A549 (cell line): ENCODE data around the gene ZBTB42. TPM values are rescaled to one million over a fixed set of nuclear protein-coding genes. Genes with fewer than 3 reads are reported as not detected.

Source experiments
- ATAC-seq, 2 experiments: fragments of 200-7000 bp in 1 of 2; fragments of >200 bp in 1 of 2; cut with Nextera tagmentation in 1 of 2; cut with Tn5 transposase in 1 of 2; 3 replicates each; pipeline versions ENCODE4 v1.8.0 to v1.9.1; 2018 to 2020; ENCODE audit warnings: mild to moderate bottlenecking in 1 of 2, moderate library complexity in 1 of 2
- CTCF ChIA-PET: fragments of 300-600 bp; sonication (Branson Sonifier 250); formaldehyde crosslinking; extraction: SDS; loops from one replicate; lab custom pipeline; 2021; ENCODE audit warnings: antibody characterized with exemption, inconsistent platforms; lab: Yijun Ruan, JAX
- POLR2A ChIA-PET: fragments of 350-600 bp; formaldehyde crosslinking; extraction: SDS; loops from one replicate; lab custom pipeline; 2021; ENCODE audit warnings: antibody characterized with exemption, inconsistent platforms; lab: Yijun Ruan, JAX
- DNase-seq, 2 experiments: peaks; one replicate each; pipeline versions ENCODE4 v3.0.0 to v3.0.0-alpha.2; 2011 to 2016; ENCODE audit warnings: low read depth in 1 of 2, low spot score in 1 of 2
- FAIRE-seq: peaks from 2 replicates; lab custom pipeline; 2011; peaks lifted over from hg19 to GRCh38; lab: Jason Lieb, UNC
- H3K27ac ChIP-seq, 2 experiments: fragments of >200 bp; sonication (Bioruptor Twin); formaldehyde crosslinking; 3 replicates each; pipeline ENCODE4 v1.5.1; 2016 to 2017
- H3K4me1 ChIP-seq: fragments of >200 bp; sonication (Bioruptor Twin); formaldehyde crosslinking; 3 replicates; pipeline ENCODE4 v1.6.1; 2016
- H3K4me2 ChIP-seq: fragments of >200 bp; sonication (Bioruptor Twin); formaldehyde crosslinking; 3 replicates; pipeline ENCODE4 v1.6.1; 2016
- H3K4me3 ChIP-seq: fragments of >200 bp; sonication (Bioruptor Twin); formaldehyde crosslinking; 3 replicates; pipeline ENCODE4 v1.5.1; 2016
- H3K9me3 ChIP-seq: fragments of >200 bp; sonication (Bioruptor Twin); formaldehyde crosslinking; 3 replicates; pipeline ENCODE4 v1.6.1; 2016
- CHD4 ChIP-seq: fragments of 200-600 bp; sonication (generic); IDR thresholded peaks from 2 replicates; pipeline ENCODE4 v1.6.1; 2016; ENCODE audit warnings: antibody characterized with exemption, mild to moderate bottlenecking, borderline replicate concordance
- CTCF ChIP-seq: fragments of >200 bp; sonication (Bioruptor Twin); formaldehyde crosslinking; IDR thresholded peaks from 3 replicates; pipeline ENCODE4 v1.5.1; 2016
- E2F6 ChIP-seq: IDR thresholded peaks from 2 replicates; pipeline ENCODE4 v1.6.1; 2012; ENCODE audit warnings: low read depth, borderline replicate concordance
- ESRRA ChIP-seq: fragments of 150-350 bp; IDR thresholded peaks from 2 replicates; pipeline ENCODE4 v1.6.1; 2014; ENCODE audit warnings: mild to moderate bottlenecking, low read length, borderline replicate concordance
- FOSB ChIP-seq: fragments of 250-450 bp; sonication (Bioruptor Pico); IDR thresholded peaks from 2 replicates; pipeline ENCODE4 v1.5.0; 2020; ENCODE audit warnings: mild to moderate bottlenecking, moderate library complexity
- FOXS1 ChIP-seq: fragments of 250-450 bp; sonication (Bioruptor Pico); IDR thresholded peaks from 2 replicates; pipeline ENCODE4 v1.5.0; 2020; ENCODE audit warnings: mild to moderate bottlenecking, moderate library complexity
- HOXA7 ChIP-seq: fragments of 250-450 bp; sonication (Bioruptor Pico); IDR thresholded peaks from 2 replicates; pipeline ENCODE4 v1.5.0; 2020; ENCODE audit warnings: mild to moderate bottlenecking, moderate library complexity
- HOXB5 ChIP-seq: fragments of 250-450 bp; sonication (Bioruptor Pico); IDR thresholded peaks from 2 replicates; pipeline ENCODE4 v1.5.0; 2020; ENCODE audit warnings: mild to moderate bottlenecking, moderate library complexity
- JUNB ChIP-seq: fragments of >200 bp; sonication (Bioruptor Twin); formaldehyde crosslinking; IDR thresholded peaks from 2 replicates; pipeline ENCODE4 v1.6.1; 2016
- KDM1A ChIP-seq: fragments of 200-600 bp; sonication (generic); IDR thresholded peaks from 2 replicates; pipeline ENCODE4 v1.6.1; 2016; ENCODE audit warnings: low read depth, mild to moderate bottlenecking
- PBX3 ChIP-seq: IDR thresholded peaks from 2 replicates; pipeline ENCODE4 v1.6.1; 2012
- POLR2A ChIP-seq: IDR thresholded peaks from 2 replicates; pipeline ENCODE4 v1.6.1; 2012; ENCODE audit warnings: mild to moderate bottlenecking, low read length
- POLR2AphosphoS2 ChIP-seq: conservative IDR thresholded peaks from 2 replicates; pipeline ENCODE4 v1.6.1; 2012; ENCODE audit warnings: low read length, improper control_type of control experiment, inconsistent platforms
- RARB ChIP-seq: fragments of 250-450 bp; sonication (Bioruptor Pico); IDR thresholded peaks from 2 replicates; pipeline ENCODE4 v1.8.0; 2021; ENCODE audit warnings: mild to moderate bottlenecking, moderate library complexity
- RFX5 ChIP-seq: fragments of 450-650 bp; IDR thresholded peaks from 2 replicates; pipeline ENCODE4 v1.7.1; 2014; ENCODE audit warnings: antibody characterized with exemption, mild to moderate bottlenecking, moderate library complexity
- RNF2 ChIP-seq: fragments of 200-600 bp; sonication (generic); IDR thresholded peaks from 2 replicates; pipeline ENCODE4 v1.6.1; 2016; ENCODE audit warnings: low read depth, mild to moderate bottlenecking, antibody characterized with exemption, moderate library complexity, borderline replicate concordance
- SMC3 ChIP-seq: fragments of >200 bp; sonication (Bioruptor Twin); formaldehyde crosslinking; IDR thresholded peaks from 3 replicates; pipeline ENCODE4 v1.6.1; 2018; ENCODE audit warnings: inconsistent platforms
- TFCP2L1 ChIP-seq: fragments of 250-450 bp; sonication (Bioruptor Pico); IDR thresholded peaks from 2 replicates; pipeline ENCODE4 v1.5.0; 2021; ENCODE audit warnings: mild to moderate bottlenecking
- ZFP36 ChIP-seq: fragments of 450-650 bp; IDR thresholded peaks from 2 replicates; pipeline ENCODE4 v1.6.1; 2014; ENCODE audit warnings: borderline replicate concordance; ENCODE audit not compliant: partially characterized antibody
- WGBS: methylation state at CpG from one replicate; pipeline ENCODE4 v1.1.6; 2017; ENCODE audit errors: missing lambda C conversion rate; 5-methylcytosine and 5-hydroxymethylcytosine counted together
- polyA plus RNA-seq, 4 experiments: library from polyadenylated mRNA; depleted of rRNA in 3 of 4; stranded (reverse); fragments of >200 nt; fragmentation: RNase III in 1 of 4; extraction: RNeasy Plus Mini Kit Qiagen cat#74134 plus additional on column Dnase treatment in 1 of 4; gene quantifications; 2 replicates in 3 of 4; 3 replicates in 1 of 4; pipeline ENCODE4 v1.2.3, GENCODE V29; 2011 to 2017

Gene ZBTB42
- polyA plus RNA-seq, 2 of the 4 experiments (the other 2 are of a cell fraction) = 1.6 to 2.6 TPM

GRCh38 chr14:104789752-104790743 is 10.9 kb upstream of the ZBTB42 start:
- WGBS = 91% methylated on average over 25 of the region's 31 CpGs
- FAIRE-seq = no peak
- POLR2A ChIA-PET = no interaction called here
- H3K4me1 ChIP-seq = peaks cover 27% of the 10 kb centered on the region; the same call in 2 of the 3 replicates
- TF ChIP-seq CHD4 (no peak), FOSB (no peak), PBX3 (no peak), JUNB (no peak), E2F6 (no peak), RNF2 (no peak)
- TF ChIP-seq, all 56 proteins: peak for 0
- no peaks in the 10 kb centered on the region for H3K9me3 ChIP-seq
- H3K4me2 ChIP-seq = no peak overlapping the region
- H3K4me3 ChIP-seq = no peak overlapping the region
- CTCF ChIA-PET = interaction anchor here (0.8 to 6.1 kb wide), 7 partner anchors 13 to 36 kb away, joined by 3 to 48 read pairs (median 3); no protein-coding TSS in a partner anchor
- H3K27ac ChIP-seq = no peak overlapping the region
- ATAC-seq (no peak), DNase-seq (no peak)

- Histone ChIP-seq H3K4me3 (no peak overlapping the region), H3K4me1 (peaks cover 30% of the 10 kb centered on the region), H3K27ac (no peak overlapping the region), H3K9me3 (no peaks in the 10 kb centered on the region)
- ChIA-PET CTCF (interaction anchor here (0.7 to 6.1 kb wide), 6 partner anchors 9 to 105 kb away, joined by 3 to 48 read pairs (median 3); no protein-coding TSS in a partner anchor), POLR2A (no interaction called here)
- DNase-seq = no peak
- 89% methylated on average over 9 of the region's 9 CpGs for WGBS
- no peak for FAIRE-seq
- ATAC-seq = no peak
- TF ChIP-seq CTCF (no peak), FOSB (no peak), RFX5 (no peak), ESRRA (no peak), ZFP36 (no peak), CHD4 (no peak), SMC3 (no peak), TFCP2L1 (CRISPR knock-in tag) (no peak), KDM1A (no peak), E2F6 (no peak), POLR2AphosphoS2 (no peak), HOXB5 (CRISPR knock-in tag) (no peak), POLR2A (no peak), HOXA7 (no peak), RARB (no peak), FOXS1 (CRISPR knock-in tag) (no peak)
- TF ChIP-seq, all 56 proteins: peak for 0
- H3K4me2 ChIP-seq = no peak overlapping the region
Observed at GRCh38 chr14:104791425-104791824, 9.5 kb upstream of the ZBTB42 start.
